Measurements from ENCODE around the gene GOLGB1.
A peak's percentile ranks its signal among the peaks of the same experiment; 100 is the strongest.

GOLGB1 gene

DNA sequence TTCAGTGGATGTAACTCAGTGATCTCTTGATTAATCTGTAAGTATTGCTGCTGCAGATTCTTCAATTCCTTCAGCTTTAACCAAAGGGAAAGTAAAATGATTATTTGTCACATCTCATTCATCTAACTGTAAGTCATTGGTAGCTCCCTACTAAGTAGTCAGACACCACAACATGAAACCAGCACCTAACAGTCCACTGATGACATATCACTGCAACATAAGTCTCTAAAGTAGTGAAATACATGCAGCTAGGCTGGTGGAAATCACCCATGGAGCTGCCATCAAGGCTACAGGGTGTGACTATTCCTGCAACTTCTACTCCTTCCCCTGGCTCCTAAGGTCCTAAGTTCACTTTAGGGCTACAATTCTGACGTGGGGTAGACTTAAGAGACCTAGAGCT, 67.7 kb downstream of the GOLGB1 start:
- no peak for DNase-seq

DNA sequence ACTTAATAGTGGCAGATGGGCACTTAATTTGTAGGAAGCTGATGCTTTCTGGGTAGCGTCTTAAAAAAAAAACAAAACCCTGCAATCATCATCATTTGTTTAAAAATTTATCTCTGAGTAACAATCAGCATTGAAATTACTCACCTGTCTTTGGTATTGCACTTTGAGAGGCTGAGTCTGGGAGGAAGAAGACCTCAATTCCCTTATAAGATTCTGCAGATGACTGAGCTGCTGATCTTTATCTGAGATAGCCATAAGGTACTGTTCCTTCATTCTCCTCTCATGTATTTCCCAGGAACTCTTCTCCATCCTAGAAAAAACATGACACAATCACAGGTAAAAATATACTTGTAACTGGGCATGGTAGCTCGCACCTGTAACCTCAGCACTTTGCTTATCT, 72.4 kb downstream of the GOLGB1 start:
- DNase-seq = no peak

DNA sequence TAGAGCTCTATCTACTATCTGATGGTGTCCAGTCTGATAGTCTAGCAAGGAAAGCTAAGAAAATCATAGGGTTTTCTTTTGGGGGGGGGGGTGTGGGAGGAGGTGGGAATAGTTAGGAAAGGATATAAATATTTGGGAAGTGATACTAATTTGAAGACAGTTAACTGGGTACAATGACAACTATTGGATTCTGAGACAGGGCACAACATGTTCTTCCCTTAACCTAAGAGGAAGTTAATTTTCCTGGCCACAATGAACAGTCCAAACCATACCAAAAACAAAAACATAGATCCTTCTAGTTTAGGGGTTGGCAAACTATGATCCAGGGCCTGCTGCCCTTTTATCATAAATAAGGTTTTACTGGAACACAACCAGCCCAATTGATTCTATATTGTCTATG, 78.9 kb downstream of the GOLGB1 start:
- DNase-seq = no peak

DNA sequence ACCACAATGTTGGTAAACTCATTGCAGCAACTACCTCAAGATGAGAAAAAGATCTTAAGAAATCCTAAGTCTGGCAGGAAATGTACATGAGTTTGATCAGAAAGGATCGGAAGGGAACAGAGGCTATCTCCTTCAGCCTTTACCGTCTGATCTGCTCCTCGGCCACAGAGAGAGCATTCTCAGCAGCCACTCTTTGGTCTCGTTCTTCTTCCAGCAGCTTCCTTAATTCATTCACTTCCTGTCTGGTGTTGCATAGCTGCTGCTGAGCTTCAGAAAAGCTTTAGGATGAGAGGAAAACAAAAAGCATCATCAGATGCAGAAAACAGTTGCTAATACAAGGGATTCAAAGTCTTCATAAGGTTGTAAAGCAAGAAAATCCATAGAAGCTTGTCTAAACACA, 82.2 kb downstream of the GOLGB1 start:
- DNase-seq = peak; percentile 48

DNA sequence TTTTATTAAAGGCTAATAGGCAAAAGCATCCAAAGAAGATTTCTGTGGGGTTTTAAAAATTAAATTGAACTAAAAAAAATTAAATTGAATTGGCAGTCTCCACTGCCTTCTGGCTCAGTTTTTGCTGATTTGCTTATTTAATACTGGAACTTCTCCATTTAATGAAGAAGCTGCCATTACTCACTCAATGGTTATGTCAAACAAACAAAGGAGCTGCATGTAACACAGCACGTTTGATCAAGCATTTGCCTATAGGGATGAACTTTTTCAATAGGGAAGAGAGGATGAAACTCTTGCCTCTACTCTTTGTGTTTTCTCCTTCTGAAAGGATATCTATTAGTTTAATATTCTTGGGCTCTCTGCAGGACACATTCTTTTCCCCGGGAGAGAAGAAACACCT, 84.1 kb downstream of the GOLGB1 start:
- DNase-seq = no peak

DNA sequence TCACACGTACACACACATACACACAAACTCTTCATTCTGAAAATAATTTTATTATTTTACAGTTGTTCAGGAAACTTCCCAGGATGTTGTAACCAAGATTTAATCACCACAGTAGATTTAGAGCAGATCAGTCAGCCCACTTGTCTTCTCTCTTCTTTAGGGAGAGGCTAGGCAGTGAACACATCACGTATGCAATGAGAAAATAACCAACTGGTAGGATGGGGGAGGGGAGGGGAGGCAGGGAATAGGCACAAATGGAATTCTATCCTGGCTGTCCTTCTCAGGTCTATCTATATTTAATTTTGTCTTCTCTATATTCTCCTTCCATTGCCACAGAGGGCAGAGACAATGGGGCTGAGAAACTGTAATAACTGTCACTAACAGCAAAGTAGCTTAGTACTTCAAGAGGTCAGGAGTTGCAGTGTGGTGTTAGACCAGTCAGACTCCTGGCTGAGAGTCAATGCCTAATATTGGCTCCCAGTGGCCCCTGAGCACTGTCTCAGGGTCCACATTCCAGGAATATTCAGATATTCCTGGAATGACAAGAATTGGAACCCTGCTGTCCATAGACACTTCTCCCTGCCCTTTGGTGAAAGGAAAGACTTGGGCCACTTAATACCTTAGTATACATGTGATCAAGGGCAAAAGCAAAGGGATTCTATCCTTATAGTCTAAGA, 86.2 kb downstream of the GOLGB1 start:
- DNase-seq = no peak

DNA sequence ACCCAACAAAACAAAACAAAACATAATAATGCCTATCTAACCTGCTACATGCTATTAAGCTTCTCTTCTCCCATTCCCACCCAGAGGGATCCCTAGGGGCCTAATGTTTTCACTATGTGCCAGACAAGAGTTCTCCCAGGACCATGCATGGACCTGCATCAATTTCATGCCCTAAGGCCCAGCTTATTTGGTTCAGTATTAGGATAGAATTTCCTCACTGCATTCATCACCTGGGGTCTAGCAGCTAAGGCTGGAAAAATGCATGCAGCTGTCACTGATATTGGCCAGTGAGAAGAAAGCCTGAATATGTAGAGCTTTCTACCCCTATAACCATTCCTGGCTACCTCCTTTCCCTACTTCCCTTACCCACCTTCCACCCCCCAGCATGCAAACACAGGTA, 86.8 kb downstream of the GOLGB1 start:
- no peak for DNase-seq

DNA sequence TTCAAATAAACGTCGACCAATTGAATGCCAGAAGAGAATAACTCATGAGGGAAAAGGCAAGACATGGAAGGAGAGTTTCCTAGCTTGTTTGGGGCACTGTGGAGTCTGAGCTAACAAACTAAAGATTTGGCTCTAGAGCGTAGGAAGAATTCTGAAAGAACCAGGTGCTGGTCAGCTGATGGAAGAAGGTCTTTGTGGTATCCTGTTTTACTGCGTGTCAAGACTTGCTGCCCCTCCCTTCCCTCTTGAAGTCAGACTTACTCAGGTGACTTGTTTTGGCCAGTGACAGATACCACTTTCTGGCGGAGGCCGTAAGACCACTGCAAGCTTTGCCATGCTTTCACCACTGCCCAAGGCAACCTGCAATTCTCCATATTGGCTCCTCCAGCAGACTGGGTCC, 88.2 kb downstream of the GOLGB1 start:
- no peak for DNase-seq

DNA sequence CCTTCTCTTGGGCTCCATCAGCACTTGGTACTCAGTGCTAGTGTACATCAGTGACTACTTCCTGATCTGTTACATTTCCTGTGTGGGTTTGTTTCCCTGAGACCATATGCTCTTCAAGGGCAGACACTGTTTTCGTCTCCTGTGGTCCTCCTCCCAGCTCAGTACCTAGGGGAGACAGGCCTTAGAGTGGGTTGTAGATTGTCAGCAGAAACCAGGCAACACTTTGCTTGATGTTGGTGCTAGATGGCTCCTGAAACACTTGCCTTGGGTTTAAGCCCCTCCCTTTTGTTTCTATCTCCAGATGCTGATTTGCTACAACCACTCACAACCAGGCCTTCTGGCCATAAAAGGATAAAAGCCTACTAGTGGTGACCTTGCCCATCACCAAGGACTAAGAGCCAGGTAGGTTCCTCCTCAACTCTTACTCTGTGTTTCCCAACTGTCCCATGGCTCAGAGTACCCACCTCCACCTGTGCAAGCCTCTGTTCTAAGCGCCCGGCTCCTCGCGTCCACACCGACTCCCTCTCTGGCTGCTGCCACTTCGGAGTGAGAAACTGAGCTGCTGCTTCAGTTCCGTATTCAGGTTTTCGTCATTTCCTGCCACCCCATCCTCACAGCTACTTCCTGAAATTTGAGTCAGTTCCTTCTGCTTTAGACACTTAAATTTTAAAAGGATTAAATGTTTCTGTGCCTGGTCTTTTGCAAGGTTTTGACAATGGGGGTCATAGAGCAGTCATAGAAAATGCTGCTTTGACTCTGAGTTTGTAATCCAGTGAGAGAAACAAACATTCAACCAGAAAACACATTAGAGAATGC, 89.0 kb downstream of the GOLGB1 start, which contains the start of gene HCLS1:
Gene HCLS1 (minus strand): TSS at position 548 of the 816 bp plus-strand sequence. CDS start 2,556 bp downstream, outside the sequence.
- DNase-seq = peak; percentile 95

DNA sequence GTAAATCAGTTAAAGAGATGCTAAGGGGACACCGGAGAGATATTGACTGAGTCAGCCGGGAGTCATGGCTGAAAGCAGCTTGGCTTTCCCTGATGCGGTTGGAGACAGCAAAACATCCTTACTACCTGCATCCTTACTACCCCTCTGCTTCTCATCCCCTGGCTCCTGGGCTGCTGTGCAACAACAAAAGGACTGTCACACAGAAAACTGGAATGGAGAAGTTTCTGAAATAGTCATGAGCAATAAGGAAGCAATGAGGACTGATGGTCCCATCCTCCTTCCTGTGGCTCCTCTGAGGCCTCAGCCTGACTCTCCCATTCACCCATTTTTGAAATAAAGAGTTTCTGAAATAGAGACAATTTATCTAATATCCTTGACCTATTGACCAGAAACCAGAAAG, 90.0 kb downstream of the GOLGB1 start:
- peak; percentile 27 for DNase-seq

DNA sequence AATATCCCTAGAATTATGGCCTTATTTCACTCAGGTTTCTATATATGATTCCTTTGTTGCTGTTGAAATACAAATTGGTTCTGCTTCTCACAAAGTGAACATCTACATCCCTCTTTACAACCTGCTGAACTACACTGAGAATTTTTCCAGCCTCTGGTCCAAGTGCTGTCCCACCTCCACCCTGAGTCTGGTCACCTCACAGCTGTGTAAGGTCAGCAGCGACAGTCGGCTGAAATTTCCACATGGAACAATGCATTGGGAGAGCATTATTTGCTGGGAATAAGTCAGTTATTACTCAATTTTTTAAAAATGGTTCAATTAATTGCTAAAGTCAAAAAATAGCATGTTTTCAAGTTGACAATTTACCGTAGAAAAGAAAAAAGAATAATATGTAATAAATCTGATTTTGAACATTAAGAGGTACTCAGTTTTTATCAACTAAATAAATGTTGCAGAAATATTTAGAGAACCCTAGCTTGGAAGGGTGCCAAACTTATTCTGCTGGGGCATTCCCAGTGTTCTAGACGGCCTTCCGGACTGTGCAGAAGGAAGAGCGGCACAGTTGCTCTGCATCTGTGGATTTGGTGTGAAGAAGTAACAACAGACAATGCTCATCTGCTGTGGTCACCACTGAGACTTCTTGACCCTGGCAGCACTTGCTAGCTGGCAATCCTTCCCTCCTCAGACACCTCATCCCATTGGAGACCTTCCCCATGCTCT, 90.7 kb downstream of the GOLGB1 start:
- DNase-seq = no peak

DNA sequence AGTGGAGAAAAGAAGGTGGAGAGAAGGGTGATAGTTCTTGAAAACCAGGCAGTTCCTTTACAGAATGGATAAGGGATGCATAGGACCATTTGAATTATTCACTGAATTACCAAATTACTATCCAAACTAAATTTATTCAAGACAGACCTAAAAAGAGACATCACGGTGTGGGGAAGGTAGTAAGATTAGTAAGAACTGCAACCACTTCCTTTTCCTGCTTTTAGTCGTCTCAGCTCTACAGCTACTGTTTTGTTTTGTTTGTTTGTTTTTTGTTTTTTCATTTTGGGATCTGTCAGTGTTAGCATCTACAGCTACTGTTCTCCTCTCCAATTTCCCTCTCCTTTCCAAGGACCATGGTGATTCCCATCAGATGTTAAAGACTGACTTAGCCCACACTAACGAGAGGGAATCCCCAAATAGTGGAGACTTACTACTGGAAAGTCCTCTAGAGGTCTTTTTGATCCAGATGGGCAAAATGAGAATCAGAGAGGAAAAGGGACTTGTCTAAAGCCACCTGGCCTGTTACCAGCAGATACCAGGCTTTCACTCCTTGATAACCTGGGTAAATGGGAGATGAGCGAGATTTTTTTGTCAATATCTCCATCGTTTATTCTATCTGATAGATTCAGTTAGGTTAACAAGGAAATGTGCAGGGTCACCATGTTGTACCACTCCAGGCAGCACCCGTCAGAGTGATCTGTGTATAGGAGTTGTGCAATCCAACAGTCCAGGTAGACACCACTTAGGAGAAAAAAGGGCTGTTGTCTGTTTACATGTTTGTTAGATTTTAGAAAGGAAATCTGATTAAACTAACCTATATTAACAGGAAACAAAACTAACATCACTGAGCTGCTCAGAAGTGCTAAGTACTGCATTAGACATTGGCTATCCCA, 94.8 kb downstream of the GOLGB1 start:
- DNase-seq = peak; percentile 5

DNA sequence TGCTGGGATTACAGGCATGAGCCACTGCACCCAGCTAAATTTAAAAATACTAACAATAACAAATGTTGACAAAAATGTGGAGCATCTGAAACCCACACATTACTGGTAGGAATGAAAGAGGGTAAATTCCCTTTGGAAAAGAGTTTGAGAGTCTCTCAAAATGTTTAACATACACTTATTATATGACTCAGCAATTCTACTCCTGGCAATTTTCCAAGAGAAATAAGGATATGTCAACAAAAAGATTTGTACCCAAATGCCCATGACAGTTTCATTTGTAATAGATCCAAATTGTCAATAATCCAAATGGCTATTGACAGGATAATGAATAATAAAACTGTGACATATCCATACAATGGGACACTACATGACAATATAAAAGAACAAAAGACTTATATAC, 97.9 kb downstream of the GOLGB1 start:
- no peak for DNase-seq

DNA sequence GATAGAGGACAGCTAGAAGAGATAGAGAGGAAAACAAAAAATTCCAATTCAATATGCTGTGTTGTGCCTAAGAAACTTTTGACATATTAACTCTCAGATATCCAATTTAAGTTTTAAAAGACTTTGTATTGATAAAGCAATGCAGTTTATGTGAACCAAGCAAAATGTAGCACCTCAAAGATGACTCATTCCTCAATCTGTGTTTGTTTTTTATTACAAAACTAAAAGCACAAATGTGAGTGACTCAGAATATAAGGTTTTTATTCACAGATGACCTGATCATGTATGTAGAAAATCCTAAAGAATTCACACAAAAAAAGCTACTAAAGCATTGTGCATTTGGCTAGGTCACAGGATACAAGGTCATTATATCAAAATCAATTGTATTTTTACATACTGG, 99.9 kb downstream of the GOLGB1 start:
- no peak for DNase-seq

DNA sequence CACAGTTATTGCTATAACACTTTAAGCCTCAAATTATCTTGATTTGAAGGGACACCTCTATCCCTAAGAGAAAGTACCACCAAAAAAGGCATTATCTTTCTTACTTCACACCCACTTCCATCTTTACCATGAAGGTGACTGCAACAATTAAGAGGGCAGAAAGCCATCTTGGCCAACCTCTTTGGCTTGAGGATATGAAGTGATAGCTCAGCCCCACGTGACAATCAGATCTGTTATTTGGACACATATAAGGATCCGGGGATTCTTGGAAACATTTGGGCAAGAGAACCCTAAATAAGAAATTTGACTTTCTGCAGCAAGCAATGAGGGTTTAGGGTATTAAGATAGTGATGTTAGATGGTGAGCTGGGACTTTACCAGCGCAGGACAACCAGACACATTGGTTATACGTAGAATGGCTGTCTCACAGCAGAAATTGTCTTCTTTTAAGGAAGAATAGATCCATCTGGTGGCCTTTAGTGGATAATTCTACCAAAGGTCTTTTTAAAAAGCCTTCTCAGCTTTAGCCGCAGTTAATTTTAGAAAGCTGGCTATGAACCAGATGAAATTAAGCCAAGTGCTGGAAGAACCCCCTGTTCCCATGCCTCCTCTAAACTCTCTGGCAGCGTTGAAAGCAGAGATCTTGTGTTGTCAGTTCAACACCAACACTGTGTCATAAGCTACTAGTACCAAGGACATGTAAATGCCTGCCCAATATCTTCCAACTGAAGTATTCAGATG, 101.2 kb downstream of the GOLGB1 start:
- no peak for DNase-seq

DNA sequence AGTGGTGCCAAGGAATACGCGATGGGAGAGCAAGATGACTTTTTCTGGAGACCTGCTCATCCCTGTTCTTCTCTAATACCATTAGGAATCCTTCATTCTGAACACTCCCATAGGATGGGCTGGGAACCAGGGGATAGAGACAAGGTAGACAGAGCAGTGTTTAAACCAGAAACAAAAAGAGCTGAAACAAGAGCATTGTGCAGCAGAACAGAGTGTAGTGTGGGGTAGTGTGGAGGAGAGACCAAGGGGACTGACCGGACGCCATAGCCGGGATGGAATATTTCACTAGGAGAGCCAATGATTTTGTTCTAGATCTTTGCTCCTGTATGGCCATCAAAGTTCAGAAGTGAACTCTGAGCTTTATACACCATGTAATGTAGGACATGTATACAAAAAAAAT, 104.5 kb downstream of the GOLGB1 start:
- DNase-seq = no peak

DNA sequence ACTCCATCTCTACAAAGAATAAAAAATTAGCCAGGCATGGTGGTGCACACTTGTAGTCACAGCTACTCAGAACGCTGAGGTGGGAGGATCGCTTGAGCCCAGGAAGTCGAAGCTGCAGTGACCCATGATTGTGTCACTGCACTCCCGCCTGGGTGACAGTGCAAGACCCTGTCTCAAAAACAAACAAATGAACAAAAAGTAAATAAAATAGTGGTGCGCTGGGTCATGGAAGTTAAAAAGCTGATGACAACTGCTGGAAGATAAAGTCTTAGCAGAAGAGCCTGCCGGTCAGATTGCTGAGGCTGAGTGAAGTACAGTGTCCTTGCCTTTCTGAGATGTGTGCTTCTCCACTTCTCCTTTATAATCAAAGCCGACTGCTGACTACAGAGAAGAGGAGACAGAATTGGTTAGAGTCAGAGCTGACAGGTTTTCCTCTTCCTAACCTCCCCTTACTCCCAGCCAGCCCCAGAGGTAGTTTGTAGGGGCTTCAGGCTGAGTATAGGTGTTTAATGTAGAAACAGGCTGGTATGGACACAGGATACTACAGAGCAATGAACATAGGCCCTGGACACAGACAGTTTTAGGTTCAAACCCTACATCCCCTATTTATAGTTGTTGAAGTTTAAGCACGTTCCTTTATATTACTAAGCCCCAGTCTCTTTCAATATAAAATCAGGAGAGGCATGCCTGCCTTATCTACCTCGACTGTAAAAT, 106.8 kb downstream of the GOLGB1 start:
- no peak for DNase-seq

DNA sequence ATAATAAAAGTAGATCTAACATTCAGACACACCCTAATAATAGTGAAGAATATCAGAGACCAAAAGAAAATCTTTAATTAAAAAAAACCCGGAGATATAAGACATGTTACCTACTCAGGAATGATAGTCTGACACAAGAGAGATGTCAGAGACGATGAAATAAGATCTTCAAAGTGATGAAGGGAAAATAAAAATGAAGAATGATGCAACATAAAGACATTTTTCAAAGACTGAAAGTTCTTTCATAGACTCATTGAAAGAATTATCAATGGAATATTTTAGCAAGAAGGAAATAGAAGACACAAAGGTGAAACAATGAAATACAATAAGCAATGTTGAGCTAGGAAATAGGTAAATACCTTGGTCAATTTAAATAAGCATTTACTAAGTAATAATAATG, 108.4 kb downstream of the GOLGB1 start:
- DNase-seq = no peak

DNA sequence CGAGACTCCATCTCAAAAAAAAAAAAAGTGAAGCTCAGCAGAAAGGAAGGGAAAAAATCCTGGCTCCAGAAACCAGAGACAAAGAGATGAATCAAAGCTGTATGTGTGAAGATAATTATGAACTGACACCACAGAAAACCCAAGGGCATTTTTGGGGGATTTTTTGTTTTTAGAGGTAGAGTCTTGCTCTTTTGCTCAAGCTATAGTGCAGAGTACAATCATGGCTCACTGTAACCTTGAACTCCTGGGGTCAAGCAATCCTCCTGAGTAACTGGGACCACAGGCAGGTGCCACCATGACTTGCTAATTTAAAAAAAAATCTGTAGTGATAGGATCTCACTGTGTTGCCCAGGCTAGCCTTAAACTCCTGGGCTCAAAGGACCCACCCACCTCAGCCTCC, 111.6 kb downstream of the GOLGB1 start:
- no peak for DNase-seq

DNA sequence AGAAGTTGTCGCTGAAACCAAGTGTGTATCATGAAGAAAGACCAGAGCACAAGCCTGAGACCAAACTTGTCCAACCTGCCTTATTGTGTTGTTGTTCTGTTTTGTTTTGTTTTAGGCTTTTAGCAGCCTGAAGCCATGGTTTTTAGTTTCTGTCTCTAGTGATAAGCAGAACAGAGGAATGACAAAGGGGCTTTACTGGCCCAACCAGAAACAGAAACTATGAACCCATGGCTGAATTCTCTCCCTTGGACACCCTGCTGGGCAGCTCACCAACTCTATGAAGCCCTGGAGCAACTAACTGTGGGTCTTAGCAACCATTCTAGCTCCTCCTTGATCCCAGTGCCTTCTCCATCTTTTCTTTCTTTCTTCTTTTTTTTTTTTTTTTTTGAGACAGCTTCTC, 119.2 kb downstream of the GOLGB1 start:
- DNase-seq = no peak

DNA sequence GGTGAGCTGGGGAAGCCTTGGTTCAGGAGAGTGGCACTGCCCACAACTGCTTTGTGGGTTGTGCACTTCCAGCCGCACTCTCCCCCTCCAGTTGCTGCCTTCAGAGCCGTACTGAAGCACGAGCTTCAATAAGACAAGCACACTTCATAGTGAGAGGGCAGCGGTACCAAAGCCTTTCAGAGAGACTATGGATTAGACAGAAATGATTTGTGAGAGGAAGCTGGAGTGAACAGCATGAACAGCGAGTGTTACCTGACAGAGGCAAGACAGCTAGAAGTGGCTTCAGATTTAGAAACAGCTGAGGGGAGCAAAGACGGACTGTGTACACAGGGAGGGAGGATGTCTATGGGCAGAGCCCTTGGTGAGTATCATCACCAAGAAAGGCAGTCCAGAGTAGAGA, 119.9 kb downstream of the GOLGB1 start:
- DNase-seq = no peak
